ENCODE results near the gene PURA.
"Not testable (repeated sequence)": the region's sequence is repeated elsewhere in the genome, so short reads cannot be mapped to it uniquely, and the experiment has no call there.

The PURA gene

DNA sequence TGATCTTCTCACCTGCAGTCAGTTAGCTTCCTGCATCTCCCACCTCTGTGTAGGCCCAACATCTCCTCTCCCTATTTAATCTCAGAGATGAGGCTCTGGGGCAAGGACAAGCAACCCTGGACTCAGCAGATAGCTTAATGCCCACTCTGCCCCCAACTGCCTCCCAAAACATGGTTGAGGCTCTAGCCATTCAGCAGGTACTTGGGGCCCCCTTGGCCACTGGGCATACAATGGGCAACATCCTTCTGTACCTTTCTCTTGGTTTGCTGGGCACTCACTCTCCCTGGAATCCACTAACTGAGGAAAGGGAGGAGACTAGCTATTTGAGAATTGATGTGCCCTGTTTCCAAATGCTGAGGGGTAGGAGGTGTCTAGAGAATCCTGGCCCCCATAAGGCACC is 21.2 kb downstream of the PURA start:
- no peak for DNase-seq (ENCODE audit: low read depth)

DNA sequence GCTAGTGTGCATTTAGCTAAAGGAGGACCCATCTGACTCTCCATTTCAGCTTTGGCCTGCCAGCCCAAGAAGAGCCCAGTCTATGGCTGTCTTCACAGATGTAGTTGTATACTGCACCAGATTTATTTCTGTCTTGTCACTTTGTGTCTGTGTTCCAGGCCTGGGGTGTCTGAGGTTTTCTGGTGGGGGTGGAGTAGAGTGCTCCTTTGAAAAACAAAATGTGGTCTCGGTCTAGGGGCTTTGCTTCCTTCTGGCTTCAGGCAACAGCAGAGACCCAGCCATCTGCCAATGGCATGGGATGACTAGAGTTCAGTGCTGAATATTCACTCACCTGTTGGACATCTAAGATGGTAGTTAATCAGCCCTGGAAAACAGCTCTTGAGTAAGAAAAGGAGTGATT is 22.7 kb downstream of the PURA start:
- DNase-seq (ENCODE audit: low read depth): no peak

DNA sequence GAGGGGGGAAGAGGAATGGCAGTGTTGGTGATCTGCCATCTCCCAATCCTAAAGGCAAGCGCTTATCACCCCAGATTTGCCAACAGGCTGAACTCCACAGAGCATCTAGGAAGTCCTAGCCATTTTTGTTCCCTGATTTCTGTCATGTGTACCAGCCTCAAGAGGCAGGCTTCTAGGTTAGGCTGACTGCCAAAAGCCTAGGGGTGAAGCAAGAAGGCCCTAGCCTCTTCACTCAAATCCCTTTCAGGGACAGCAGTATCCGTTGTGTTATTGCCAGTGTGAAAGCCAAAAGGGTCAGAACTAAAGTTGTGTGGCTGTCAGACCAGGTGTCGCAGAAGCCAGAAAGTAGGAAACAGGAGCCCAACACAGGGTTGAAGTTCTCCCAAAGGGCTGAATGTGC is 26.5 kb downstream of the PURA start:
- DNase-seq (ENCODE audit: low read depth): no peak

DNA sequence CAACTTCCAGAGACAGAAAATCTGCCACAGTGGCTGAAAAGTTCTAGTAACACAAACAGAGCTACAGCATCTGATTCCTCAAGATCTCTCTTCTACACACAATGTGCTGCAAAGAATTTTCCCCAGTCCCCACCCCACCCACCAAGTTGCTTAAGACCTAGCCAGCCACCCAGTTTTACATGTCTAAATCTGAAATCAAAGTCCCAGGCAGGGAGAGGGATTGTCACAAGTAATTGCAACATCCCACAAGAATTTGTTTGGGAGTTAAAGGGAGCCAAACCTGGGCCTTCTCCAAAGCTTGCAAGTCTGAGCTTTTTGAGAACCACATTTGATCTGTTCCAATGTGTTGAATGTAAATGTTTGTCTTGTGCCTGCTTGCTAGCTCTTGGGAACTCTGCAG is 27.3 kb downstream of the PURA start:
- no peak for DNase-seq (ENCODE audit: low read depth)

DNA sequence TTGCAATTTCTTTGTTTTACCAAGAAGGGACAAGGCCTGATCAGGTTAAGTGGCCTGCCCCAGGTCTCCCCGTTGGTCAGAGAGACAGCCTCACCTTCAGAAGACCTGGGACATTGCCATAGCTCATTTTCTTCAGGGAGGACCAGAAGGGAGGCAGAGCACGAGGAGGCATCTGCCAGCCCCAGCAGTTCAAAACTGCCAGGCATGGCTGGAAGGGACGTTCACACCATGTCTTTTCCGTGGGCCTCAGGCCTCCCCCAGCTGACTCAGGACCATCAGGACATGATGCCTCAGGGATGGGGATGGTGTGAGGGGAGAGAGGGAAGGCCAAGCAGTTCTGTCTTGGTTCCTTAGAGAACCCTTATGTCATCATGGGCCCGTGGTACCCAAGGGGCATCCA is 28.3 kb downstream of the PURA start:
- DNase-seq (ENCODE audit: low read depth): no peak

DNA sequence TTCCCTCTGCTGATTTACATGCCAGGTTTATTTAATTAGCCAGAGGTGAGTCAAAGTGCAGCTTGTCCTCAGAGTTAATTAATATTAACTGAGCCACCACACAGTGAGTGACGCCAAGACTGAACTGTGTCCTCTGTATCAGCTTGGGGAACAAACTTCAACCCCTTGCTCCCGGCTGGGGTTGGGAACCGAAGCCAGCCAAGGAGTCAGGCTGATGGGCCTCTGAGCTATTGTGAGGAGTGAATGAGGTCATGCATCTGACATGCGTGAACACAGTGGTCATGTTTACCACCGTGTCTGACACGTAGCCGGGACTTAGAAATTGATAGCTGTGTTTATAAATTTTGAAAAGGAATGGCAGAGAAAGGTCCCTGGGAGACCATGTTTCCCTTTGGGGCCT is 28.9 kb downstream of the PURA start:
- no peak for DNase-seq (ENCODE audit: low read depth)

DNA sequence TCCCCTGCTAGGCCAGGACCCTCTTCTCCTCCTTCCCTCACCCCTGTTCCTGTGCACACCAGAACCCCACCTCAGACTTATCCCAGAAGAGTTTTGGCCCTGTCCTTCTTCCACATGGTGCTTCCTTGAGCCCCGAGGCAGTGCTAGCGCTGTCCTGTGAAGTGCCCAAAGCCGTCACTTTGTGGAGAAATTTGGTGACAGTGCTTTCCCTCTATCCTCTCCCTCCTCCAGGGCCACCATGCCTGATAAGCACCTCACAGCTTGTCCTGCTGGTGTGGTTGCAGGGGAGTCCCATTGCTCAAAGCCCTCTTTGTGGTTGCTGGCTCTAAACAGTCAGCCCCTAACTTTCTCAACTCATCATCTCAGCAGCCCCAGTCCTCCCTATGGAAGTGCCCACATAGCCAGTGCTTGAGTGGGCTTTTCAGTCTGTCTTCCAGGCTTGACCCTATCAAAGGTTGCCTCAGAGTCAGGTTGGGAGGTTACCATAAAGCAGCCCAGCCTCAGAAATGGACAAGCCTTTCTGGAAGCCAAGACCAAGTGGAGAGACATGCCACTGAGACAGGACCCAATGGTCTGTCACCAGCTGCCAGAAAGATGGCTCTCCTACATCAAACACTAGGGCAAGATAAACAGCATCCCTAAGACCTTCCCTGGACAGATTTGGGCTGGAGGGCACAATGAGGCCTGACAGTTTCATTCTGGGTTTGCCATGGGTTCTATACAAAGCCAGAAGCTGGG is 29.8 kb downstream of the PURA start:
- DNase-seq (ENCODE audit: low read depth): no peak

DNA sequence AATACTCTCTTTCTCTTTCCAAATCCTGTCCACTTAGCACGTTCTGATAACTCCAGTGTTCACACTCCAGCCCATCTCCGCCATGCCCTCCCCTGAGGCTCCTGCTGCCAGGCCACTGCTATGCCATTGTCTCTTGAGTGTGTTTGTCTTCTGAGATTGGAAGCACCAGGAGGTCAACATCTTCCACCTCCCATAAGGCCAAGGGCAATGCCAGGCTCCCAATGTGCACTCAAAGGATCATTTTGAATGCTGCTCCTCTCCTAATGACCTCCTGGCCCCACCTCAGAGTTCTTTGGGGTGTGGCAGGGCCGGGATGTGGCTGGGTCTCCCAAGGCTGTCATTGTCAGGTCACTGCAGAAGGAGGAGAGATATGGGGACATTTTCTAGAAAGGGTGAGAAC is 31.3 kb downstream of the PURA start:
- DNase-seq (ENCODE audit: low read depth): no peak

DNA sequence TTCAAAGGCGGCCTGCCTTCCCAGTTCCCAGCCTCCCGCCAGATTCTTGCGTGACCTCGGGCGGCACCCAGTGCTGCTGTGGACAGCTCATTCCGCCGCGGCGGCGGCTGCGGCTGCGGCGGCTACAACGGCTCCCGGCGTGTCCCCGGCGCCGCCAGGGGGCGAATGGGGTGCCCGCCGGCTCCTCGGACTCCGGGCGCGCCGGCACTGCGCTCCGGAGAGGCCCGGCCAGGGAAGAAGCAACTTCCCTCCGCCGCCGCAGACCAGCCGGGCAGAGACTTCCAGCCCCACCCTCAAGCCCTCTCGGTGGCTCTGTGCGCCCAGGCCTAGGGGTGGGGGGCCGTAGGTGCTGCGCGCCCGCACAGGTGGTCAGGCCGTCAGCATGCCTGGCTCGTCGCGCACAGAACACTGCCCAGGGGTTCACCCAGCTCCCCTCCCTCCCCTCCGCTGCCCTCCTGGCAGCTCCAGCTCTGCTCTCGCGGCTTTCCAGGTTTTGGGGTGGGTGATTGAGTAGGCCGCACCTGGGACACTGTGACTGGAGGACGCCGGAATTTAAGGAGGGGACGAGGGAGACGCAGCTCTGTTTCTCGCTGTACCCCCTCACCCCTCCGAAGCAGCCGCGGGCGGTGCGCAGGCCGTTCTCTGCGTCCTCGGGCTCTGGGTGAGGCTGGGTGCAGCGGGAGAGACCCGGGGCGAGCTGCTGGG is 32.1 kb downstream of the PURA start:
- no peak for DNase-seq (ENCODE audit: low read depth)

DNA sequence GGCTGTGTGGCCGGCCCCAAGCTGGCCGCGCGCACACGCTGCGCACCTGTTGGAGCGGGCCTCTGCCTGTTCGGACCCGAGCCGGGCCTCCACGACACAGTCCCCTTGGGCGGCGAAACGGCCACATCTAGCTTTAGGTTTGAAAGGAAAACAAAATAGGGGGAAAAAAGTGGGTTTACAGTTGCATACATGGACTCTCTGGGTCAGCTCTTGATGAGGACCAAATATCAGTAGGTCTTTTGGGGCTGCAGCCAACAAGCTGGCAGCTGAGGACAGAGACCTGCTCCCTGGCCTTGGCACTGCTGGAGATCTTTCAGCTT is 32.6 kb downstream of the PURA start:
- no peak for DNase-seq (ENCODE audit: low read depth)

DNA sequence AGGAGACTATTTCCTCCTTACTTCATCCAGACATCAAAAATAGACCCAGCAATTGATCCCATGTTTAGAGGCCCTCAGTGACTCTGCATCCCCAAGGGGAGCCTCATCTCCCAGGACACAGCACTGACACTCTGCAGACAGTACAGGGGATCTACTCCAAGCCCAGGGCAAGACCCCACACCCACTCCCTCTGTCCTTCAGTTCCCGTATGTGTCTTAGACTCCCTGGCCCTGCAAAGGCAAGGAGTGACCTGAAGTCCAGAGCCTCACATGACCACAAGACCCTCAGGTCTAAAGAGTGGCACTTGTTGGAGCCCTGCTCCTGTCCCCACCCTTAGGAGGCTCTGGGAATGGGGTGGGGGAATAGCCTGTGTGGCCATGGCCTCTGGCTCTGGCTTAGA is 33.6 kb downstream of the PURA start:
- no peak for DNase-seq (ENCODE audit: low read depth)

DNA sequence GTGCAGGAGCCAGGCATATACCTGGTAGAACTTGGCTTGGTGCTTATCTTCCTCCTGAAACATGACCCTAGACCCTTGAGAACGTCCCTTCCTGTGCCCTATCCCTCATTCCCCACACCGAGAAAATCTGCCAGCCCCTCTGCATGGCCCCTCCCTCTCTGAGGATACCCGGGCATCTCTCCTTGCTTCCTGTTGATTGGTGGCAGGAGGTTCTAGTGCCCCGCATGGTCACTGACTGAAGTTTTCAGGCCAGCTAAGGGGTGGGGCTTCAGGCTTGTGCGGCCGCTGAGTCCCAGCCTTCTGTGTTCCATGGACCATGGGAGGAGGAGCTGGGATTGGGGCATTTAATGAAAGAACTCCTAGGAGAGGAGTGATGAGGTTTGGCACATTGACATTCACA is 34.6 kb downstream of the PURA start:
- no peak for DNase-seq (ENCODE audit: low read depth)

DNA sequence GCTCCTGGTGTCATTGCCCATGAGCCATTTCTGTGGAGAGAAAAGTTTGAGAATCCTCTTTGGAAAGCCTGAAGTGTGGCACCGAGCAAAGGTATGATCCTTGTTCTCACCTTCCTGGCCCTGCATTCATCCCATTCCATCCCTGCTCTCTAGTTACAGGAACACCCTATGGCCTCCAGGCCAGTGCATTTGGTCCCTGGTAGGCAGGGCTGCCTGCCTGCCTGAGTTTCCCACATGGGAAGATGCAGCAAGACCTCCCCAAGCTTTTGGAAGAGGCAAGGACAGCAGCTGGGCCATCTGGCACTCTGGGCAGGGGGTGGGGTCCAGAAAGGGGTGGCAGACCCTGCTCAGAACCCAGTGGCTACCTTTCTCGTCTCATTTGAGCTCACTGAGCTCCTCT is 36.3 kb downstream of the PURA start:
- no peak for DNase-seq (ENCODE audit: low read depth)

DNA sequence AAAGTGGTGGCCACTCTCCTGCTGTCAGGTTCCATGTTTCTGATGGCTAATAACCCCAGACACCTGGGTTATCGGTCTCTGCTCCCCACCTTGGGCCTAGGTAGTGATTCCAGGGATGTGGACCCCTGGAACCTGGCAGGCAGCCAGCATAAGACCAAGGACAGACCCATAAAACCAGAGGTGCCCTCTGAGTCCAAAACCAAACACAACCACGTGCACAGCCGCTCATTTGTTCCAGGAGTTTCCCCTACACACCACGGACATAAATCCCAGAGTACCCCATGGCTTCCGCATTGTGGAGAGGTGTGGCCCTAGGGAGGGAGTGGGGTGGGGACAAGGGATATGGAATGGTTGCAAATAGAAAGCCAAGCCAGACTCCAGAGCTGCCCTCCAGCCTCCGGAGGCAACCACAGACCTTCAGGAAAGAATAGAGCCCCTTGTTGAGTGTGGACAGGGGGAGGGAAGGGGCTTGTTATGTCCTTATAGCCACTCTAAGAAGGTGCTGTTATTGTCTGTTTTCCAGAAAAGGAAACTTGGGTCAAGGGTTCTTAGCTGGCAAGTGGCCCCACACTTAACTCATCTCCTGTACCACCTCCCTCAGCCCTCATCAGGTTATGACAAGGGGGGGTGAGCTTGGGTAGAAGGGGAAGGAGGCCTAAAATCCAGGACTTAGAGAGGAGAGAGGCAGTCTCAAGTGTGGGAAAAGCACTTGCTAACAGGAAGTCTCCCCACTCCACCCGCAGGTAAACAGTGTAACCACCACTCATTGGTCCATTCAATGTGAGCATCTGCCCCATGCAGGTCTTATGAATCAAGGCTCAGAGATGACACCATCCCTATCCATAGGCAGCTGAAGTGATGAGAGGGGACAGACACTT is 37.5 kb downstream of the PURA start:
- no peak for DNase-seq (ENCODE audit: low read depth)

DNA sequence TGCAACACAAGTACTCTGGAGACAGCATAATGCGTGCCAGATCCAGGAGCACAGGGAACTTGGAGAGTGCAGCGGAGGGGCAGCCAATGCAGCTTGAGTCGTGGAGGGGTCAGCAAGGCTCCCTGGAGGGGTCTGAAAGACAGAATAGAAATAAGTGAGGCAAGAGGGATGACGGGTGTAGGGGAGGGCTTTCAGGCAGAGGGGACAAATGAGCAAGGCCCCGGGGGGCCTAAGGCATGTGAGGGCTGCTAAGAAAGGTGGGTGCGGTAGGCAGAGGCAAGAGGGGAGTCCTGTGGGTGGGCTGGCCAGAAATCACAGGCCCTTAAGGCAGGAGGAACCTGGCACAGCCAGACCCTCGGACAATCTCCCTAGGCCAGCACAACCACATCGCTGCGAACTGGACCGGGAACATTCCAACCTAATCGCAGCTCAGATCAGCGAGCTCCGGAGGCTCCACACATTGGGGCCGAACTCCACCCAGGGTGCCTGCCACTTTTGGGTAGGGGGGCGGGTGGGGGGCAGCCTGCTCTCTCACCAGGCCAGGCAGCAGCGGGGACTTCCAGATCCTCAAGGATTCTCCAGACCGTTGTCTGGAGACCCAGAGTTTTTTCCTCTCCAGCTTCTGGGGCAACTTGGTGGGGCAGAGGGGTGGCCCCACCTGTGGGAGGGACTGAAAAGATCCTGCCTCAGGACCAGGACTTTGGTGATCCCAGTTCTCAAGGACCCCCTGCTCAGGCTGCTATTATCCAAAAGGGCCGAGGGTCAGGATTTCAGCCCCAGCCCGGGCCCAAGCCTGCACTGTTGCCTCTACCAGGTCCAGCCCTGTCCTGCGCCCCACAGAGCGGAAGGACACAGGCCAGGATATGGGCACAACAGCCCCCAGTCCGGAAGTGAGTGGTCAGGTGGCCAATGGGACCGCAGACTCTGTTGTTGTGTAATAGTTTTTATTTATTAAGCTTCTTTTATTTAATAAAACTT is 38.4 kb downstream of the PURA start:
- DNase-seq (ENCODE audit: low read depth): no peak

DNA sequence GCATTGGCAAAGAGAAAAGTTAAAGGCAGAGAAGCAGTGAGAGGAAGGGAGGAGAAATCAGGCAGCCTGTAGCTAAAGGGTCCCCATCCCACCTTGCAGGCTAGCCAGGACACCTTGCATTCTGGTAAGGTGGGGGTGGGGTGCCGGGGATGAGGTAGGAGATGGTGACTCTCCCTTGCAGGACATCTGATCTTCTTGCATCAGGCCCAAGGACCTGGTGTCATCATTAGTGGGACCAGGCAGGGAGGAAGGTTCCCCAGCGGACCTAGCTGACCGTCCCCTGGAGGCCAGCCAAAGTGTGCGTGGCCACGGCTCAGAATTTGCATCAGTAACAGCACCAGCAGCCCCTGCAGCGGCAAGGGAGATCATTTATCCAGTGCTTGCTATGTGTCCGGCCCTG is 39.3 kb downstream of the PURA start:
- no peak for DNase-seq (ENCODE audit: low read depth)

DNA sequence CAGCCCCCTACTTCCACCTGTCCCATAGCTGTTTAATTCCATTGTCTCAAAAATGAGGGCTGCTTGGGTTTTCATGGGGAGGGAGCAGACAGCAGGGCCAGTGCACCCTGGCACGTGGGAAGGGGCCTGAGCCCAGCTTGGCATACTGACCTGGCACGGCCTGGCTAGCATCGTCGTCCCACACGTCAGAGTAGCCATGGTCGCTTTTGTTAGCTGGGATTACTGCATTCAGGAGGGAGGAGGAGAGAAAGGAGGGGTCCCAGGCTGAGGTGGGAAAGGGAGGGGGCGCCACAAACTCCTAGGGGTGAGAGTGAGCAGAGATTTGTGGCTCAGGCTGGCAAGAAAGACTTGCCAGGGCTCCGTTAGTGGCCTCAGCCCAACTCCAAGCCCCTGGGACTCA is 40.0 kb downstream of the PURA start:
- no peak for DNase-seq (ENCODE audit: low read depth)

DNA sequence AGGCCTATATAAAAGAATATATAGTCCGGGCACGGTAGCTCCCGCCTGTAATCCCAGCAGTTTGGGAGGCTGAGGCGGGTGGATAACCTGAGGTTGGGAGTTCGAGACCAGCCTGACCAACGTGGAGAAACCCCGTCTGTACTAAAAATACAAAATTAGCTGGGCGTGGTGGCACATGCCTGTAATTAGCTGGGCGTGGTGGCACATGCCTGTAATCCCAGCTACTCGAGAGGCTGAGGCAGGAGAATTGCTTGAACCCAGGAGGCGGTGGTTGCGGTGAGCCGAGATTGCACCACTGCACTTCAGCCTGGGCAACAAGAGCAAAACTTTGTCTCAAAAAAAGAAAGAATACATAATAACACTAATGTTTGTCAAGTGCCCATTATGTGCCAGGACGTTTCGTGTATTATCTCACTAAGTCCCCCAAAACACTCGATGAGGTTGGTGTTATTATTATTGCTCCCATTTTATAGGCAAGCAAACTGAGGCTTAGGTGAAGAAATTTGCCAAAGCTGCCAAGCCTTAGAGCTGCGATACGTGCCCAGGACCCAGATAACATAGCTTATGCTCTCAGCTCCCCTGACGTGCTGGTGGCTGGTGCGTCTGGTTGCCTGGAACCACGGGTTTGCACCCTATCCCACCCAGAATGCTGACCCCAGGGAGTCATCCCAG is 40.9 kb downstream of the PURA start:
- not testable (repeated sequence) for DNase-seq (ENCODE audit: low read depth)

DNA sequence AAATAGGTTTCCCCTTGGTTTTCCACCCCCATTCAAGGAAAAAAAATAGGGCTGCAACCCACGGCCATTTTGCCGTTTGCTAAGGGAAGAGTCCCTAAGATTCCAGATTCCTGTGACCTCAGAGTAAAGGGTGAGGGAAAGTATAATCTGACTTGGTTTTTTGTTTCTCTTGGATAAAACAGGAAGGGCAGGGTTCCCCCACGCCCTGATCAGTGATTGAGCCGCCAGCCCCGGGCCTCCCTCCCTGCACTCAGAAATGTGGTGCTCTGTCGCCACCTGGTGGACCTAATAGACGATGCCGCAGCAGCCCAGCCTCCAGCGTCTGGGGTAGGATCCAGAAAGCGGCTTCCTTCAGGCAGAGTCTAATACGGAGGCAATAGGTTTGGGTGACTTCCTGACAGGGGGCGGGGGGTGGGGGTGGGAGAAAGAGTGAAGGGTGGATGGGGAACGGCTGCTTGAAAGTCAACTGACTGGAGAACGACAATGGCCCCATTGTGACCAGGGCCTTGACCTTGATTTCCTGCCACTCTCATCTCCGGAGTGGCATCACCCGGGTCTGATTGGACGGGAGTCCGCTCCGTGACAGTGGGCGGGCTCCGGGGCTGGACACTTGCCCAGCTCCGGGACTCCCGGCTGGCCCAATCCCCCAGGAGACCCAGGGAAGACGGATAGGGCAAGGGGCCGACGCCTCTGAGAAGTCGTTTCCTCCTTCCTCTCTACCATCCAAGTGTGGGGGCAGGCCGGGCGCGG is 43.3 kb downstream of the PURA start:
- DNase-seq (ENCODE audit: low read depth): no peak

All from CMK (cell line).